IMR-90 (cell line): Measurements from ENCODE around the gene LUC7L3. TPM values are rescaled to one million over a fixed set of nuclear protein-coding genes. Genes with fewer than 3 reads are reported as not detected.

Experiments used
- microRNA-seq, 2 experiments: library from miRNA; stranded (forward) in 1 of 2; unstranded in 1 of 2; fragments of 10-50 nt in 1 of 2; fragments of <30 nt in 1 of 2; gene quantifications in 1 of 2; microRNA quantifications in 1 of 2; one replicate each; pipeline versions ENCODE3 to v1.1.0; 2013 to 2020; ENCODE audit not compliant: insufficient read depth in 1 of 2, insufficient read length in 1 of 2, unreplicated experiment in 1 of 2
- polyA plus RNA-seq, 3 experiments: library from polyadenylated mRNA; depleted of rRNA; stranded (reverse); fragments of >200 nt; gene quantifications; 2 replicates each; pipeline ENCODE4 v1.2.3, GENCODE V29; 2012; ENCODE audit warnings: low replicate concordance in 1 of 3
- small RNA-seq, 5 experiments: library from RNA; depleted of rRNA; stranded (forward); fragments of <200 nt; gene quantifications; one replicate each; pipeline ENCODE3, GENCODE V24; 2012
- total RNA-seq: library from RNA; depleted of rRNA; stranded (reverse); fragments of >200 nt; gene quantifications from 2 replicates; pipeline ENCODE4 v1.2.3, GENCODE V29; 2012; rRNA removed

Gene LUC7L3
- total and polyA plus RNA-seq, 2 of the 4 experiments (the other 2 are of a cell fraction) = 17.7 to 44.7 TPM

Small RNA genes lying within 50 kb of the gene (microRNA-seq; reads per million reads assigned to microRNA genes)
- gene AC005921.1 (ENCODE audit: insufficient read depth, insufficient read length) (not detected), gene MIR8059 (ENCODE audit: insufficient read depth in 1 of 2, insufficient read length in 1 of 2, unreplicated experiment in 1 of 2) (0 reads per million in 2 experiments), gene RF00019 (ENCODE audit: insufficient read depth, insufficient read length) (not detected)

Small RNA genes lying within 50 kb of the gene (small RNA-seq; reads per million reads assigned to genes)
- gene AC005921.1 (0 reads per million in 5 experiments), gene MIR8059 (0 reads per million in 5 experiments), gene RF00019 (0 reads per million in 5 experiments)

Other genes with a start within 250 kb of the LUC7L3 start
- gene RSAD1, start 240.7 kb upstream of the LUC7L3 start, total RNA-seq = 10.0 and 10.8 TPM in 2 replicates
- 16.6 and 19.2 TPM in 2 replicates for gene RSAD1, start 240.7 kb upstream of the LUC7L3 start, polyA plus RNA-seq (2012; rRNA removed)
- gene MYCBPAP, start 211.2 kb upstream of the LUC7L3 start, total RNA-seq = under 0.01 and 0.18 TPM in 2 replicates
- gene MYCBPAP, start 211.2 kb upstream of the LUC7L3 start, polyA plus RNA-seq (2012; rRNA removed) = 0.17 and 0.30 TPM in 2 replicates
- gene EPN3, start 186.9 kb upstream of the LUC7L3 start, total RNA-seq = not detected in 2 replicates
- 0.09 TPM in 1 of 2 replicates, not detected in the other for gene EPN3, start 186.9 kb upstream of the LUC7L3 start, polyA plus RNA-seq (2012; rRNA removed)
- 15.6 and 17.0 TPM in 2 replicates for gene SPATA20, start 172.4 kb upstream of the LUC7L3 start, total RNA-seq
- gene SPATA20, start 172.4 kb upstream of the LUC7L3 start, polyA plus RNA-seq (2012; rRNA removed) = 31.9 and 35.0 TPM in 2 replicates
- gene CACNA1G, start 158.9 kb upstream of the LUC7L3 start, total RNA-seq = under 0.01 TPM in 1 of 2 replicates, not detected in the other
- 0.03 TPM in 2 replicates for gene CACNA1G, start 158.9 kb upstream of the LUC7L3 start, polyA plus RNA-seq (2012; rRNA removed)
- gene ABCC3, start 84.7 kb upstream of the LUC7L3 start, total RNA-seq = 2.2 and 3.2 TPM in 2 replicates
- gene ABCC3, start 84.7 kb upstream of the LUC7L3 start, polyA plus RNA-seq (2012; rRNA removed) = 6.0 and 6.6 TPM in 2 replicates
- gene ANKRD40, start 11.7 kb upstream of the LUC7L3 start, total RNA-seq = 35.8 and 38.9 TPM in 2 replicates
- gene ANKRD40, start 11.7 kb upstream of the LUC7L3 start, polyA plus RNA-seq (2012; rRNA removed) = 23.4 and 23.5 TPM in 2 replicates
- gene ANKRD40CL, start 47.9 kb downstream of the LUC7L3 start, total RNA-seq = not detected in 2 replicates
- gene ANKRD40CL, start 47.9 kb downstream of the LUC7L3 start, polyA plus RNA-seq (2012; rRNA removed) = not detected in 2 replicates
- not detected in 2 replicates for gene WFIKKN2, start 116.0 kb downstream of the LUC7L3 start, total RNA-seq
- 0.02 and 0.04 TPM in 2 replicates for gene WFIKKN2, start 116.0 kb downstream of the LUC7L3 start, polyA plus RNA-seq (2012; rRNA removed)
- 4.3 and 6.1 TPM in 2 replicates for gene TOB1, start 146.8 kb downstream of the LUC7L3 start, total RNA-seq
- 9.0 and 9.2 TPM in 2 replicates for gene TOB1, start 146.8 kb downstream of the LUC7L3 start, polyA plus RNA-seq (2012; rRNA removed)